ENCODE data around the gene TIMM8A.

- TF ChIP-seq, protein P1, sequence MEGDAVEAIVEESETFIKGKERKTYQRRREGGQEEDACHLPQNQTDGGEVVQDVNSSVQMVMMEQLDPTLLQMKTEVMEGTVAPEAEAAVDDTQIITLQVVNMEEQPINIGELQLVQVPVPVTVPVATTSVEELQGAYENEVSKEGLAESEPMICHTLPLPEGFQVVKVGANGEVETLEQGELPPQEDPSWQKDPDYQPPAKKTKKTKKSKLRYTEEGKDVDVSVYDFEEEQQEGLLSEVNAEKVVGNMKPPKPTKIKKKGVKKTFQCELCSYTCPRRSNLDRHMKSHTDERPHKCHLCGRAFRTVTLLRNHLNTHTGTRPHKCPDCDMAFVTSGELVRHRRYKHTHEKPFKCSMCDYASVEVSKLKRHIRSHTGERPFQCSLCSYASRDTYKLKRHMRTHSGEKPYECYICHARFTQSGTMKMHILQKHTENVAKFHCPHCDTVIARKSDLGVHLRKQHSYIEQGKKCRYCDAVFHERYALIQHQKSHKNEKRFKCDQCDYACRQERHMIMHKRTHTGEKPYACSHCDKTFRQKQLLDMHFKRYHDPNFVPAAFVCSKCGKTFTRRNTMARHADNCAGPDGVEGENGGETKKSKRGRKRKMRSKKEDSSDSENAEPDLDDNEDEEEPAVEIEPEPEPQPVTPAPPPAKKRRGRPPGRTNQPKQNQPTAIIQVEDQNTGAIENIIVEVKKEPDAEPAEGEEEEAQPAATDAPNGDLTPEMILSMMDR (IDR thresholded peaks at IDR 0.05), result no peak
- no peak for TF ChIP-seq POLR2A (IDR thresholded peaks at IDR 0.05)
- no peak for TF ChIP-seq POLR2AphosphoS5 (IDR thresholded peaks at IDR 0.05)
These were observed 11.4 kb upstream of the TIMM8A start for GRCh38 chrX:101359966-101360365.

All from prostate gland (tissue), 2 donors.